Spleen (tissue), 11 donors: ENCODE measurements around the gene CYB5D1. TPM values are rescaled to one million over a fixed set of nuclear protein-coding genes. Genes with fewer than 3 reads are reported as not detected.
A peak's percentile ranks its signal among the peaks of the same experiment; 100 is the strongest.

ENCODE experiments used
- DNase-seq: peaks from one replicate; pipeline ENCODE4 v3.0.0-alpha.2; 2020
- H3K27ac ChIP-seq, 8 donors: fragments of 200-600 bp; sonication (generic) in 7 of 8; 1 replicate in 4 of 8; 2 replicates in 4 of 8; pipeline versions ENCODE4 v1.5.0 to v1.8.0; 2016 to 2021; ENCODE audit warnings: inconsistent platforms in 4 of 8, mild to moderate bottlenecking in 4 of 8, moderate library complexity in 1 of 8
- H3K27me3 ChIP-seq, 7 donors: fragments of 200-600 bp; sonication (generic) in 6 of 7; replicated peaks in 1 of 7; 1 replicate in 4 of 7; 2 replicates in 3 of 7; pipeline versions ENCODE4 v1.5.0 to v1.8.0; 2016 to 2021; ENCODE audit warnings: inconsistent platforms in 3 of 7, mild to moderate bottlenecking in 1 of 7
- H3K36me3 ChIP-seq, 6 donors: fragments of 200-600 bp; sonication (generic) in 5 of 6; 1 replicate in 4 of 6; 2 replicates in 2 of 6; pipeline versions ENCODE4 v1.5.0 to v1.8.0; 2016 to 2021; ENCODE audit warnings: inconsistent platforms in 2 of 6
- H3K4me1 ChIP-seq, 6 donors: fragments of 200-600 bp; sonication (generic) in 5 of 6; 1 replicate in 3 of 6; 2 replicates in 3 of 6; pipeline versions ENCODE4 v1.5.0 to v1.8.0; 2016 to 2021; ENCODE audit warnings: inconsistent platforms in 3 of 6
- H3K4me3 ChIP-seq, 8 donors: fragments of 200-600 bp; sonication (generic) in 7 of 8; 1 replicate in 4 of 8; 2 replicates in 4 of 8; pipeline versions ENCODE4 v1.5.0 to v1.8.0; 2016 to 2021; ENCODE audit warnings: inconsistent platforms in 4 of 8, mild to moderate bottlenecking in 4 of 8, moderate library complexity in 2 of 8
- H3K9me3 ChIP-seq, 8 donors: fragments of 200-600 bp; sonication (generic) in 7 of 8; 1 replicate in 4 of 8; 2 replicates in 4 of 8; pipeline versions ENCODE4 v1.5.0 to v1.8.0; 2016 to 2021; ENCODE audit warnings: inconsistent platforms in 4 of 8
- POLR2A ChIP-seq, 3 donors: fragments of 450-650 bp; IDR thresholded peaks; one replicate each; pipeline ENCODE4 v1.5.1; 2017; ENCODE audit warnings: antibody characterized with exemption in 3 of 3, mild to moderate bottlenecking in 1 of 3
- POLR2AphosphoS5 ChIP-seq, 3 donors: sonication (generic); formaldehyde crosslinking; IDR thresholded peaks; one replicate each; pipeline ENCODE4 v1.5.1; 2017; ENCODE audit warnings: antibody characterized with exemption in 3 of 3
- WGBS, 5 donors: extraction: QIAGEN DNeasy Blood & Tissue Kit in 3 of 5; methylation state at CpG; one replicate each; pipeline versions ENCODE4 v1.1.5 to v1.1.7; 2013 to 2018; 5-methylcytosine and 5-hydroxymethylcytosine counted together
- intact Hi-C: fragments of 100-400 bp; cut with DNase I; formaldehyde crosslinking; loops from one replicate; pipeline ENCODE4 v1.15.0; 2023; ENCODE audit warnings: low total_unique reads
- polyA plus RNA-seq, 3 donors: library from polyadenylated mRNA; stranded (reverse); fragments of 200-250 nt; gene quantifications; one replicate each; pipeline ENCODE4 v1.2.1, GENCODE V29; 2013
- total RNA-seq, 7 donors: library from RNA; depleted of rRNA in 3 of 7; stranded (reverse); fragments of >200 nt in 3 of 7; fragmentation: NEBNext Ultra II Directional in 4 of 7; extraction: Animal tissue kit (Norgen Biotek cat#: 25700) in 4 of 7; gene quantifications; one replicate each; pipeline versions ENCODE4 v1.1.0 to v1.2.1, GENCODE V29; 2016 to 2021
- TF ChIP-seq, protein P1 (sequence below), 11 experiments: fragments of 200-600 bp in 7 of 11; fragments of 450-650 bp in 4 of 11; sonication (generic) in 4 of 11; IDR thresholded peaks in 8 of 11; conservative IDR thresholded peaks in 3 of 11; 1 replicate in 7 of 11; 2 replicates in 4 of 11; pipeline versions ENCODE4 v1.4.0 to v1.8.0; 2016 to 2021; ENCODE audit warnings: antibody characterized with exemption in 11 of 11, inconsistent platforms in 4 of 11, mild to moderate bottlenecking in 1 of 11
- donor health status: healthy with polysubstance abuse.
- donor health status: DM: no; HTN: no; CAD: no; lungs with moderate emphysema.
- donor health status: DM: no; HTN: no; CAD: no.
- donor health status: Bipolar disorder and iron deficiency.
- donor health status: healthy.
- donor health status: DM: no; HTN: no; CAD: no.
- donor health status: DM: yes; HTN: yes; CAD: no.

CYB5D1 gene
- total and polyA plus RNA-seq, 10 donors = 2.1 to 13.2 (median 5.0) TPM

DNA sequence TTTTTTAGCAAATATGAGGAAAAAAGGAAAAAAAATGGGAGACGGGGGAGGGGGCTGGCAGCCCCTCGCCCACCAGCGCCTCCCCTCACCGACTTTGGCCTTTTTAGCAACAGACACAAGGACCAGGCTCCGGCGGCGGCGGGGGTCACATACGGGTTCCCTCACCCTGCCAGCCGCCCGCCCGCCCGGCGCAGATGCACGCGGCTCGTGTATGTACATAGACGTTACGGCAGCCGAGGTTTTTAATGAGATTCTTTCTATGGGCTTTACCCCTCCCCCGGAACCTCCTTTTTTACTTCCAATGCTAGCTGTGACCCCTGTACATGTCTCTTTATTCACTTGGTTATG, 4.1 kb upstream of the CYB5D1 start:
- Histone ChIP-seq H3K4me3 (no peak overlapping the region), H3K4me1 (peaks cover 35 to 95% (median 56%) of the 10 kb centered on the region in 6 donors), H3K36me3 (peaks cover 3 to 75% (median 55%) of the 10 kb centered on the region in 6 donors), H3K27me3 (no peaks in the 10 kb centered on the region), H3K9me3 (no peaks in the 10 kb centered on the region), H3K27ac (peak overlapping the region in 1 of 8 donors; percentile 99)
- TF ChIP-seq POLR2A (IDR thresholded peaks at IDR 0.05) = no peak
- no peak for TF ChIP-seq POLR2AphosphoS5 (IDR thresholded peaks at IDR 0.05)
- TF ChIP-seq, protein P1, sequence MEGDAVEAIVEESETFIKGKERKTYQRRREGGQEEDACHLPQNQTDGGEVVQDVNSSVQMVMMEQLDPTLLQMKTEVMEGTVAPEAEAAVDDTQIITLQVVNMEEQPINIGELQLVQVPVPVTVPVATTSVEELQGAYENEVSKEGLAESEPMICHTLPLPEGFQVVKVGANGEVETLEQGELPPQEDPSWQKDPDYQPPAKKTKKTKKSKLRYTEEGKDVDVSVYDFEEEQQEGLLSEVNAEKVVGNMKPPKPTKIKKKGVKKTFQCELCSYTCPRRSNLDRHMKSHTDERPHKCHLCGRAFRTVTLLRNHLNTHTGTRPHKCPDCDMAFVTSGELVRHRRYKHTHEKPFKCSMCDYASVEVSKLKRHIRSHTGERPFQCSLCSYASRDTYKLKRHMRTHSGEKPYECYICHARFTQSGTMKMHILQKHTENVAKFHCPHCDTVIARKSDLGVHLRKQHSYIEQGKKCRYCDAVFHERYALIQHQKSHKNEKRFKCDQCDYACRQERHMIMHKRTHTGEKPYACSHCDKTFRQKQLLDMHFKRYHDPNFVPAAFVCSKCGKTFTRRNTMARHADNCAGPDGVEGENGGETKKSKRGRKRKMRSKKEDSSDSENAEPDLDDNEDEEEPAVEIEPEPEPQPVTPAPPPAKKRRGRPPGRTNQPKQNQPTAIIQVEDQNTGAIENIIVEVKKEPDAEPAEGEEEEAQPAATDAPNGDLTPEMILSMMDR (IDR thresholded peaks at IDR 0.05 in 8 of 11, conservative IDR thresholded peaks at IDR 0.05 in 3 of 11) = no peak
- 86 to 94% (median 89%) methylated on average over 21 of the region's 21 CpGs for WGBS, 5 donors
- intact Hi-C loops = no loop called here
- DNase-seq = peak; percentile 75

DNA sequence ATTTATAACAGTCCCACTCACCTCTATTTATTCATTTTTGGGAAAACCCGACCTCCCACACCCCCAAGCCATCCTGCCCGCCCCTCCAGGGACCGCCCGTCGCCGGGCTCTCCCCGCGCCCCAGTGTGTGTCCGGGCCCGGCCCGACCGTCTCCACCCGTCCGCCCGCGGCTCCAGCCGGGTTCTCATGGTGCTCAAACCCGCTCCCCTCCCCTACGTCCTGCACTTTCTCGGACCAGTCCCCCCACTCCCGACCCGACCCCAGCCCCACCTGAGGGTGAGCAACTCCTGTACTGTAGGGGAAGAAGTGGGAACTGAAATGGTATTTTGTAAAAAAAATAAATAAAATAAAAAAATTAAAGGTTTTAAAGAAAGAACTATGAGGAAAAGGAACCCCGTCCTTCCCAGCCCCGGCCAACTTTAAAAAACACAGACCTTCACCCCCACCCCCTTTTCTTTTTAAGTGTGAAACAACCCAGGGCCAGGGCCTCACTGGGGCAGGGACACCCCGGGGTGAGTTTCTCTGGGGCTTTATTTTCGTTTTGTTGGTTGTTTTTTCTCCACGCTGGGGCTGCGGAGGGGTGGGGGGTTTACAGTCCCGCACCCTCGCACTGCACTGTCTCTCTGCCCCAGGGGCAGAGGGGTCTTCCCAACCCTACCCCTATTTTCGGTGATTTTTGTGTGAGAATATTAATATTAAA, 3.6 kb upstream of the CYB5D1 start:
- DNase-seq = peak; percentile 82
- Histone ChIP-seq H3K4me1 (peaks cover 39 to 95% (median 61%) of the 10 kb centered on the region in 6 donors), H3K27ac (peak overlapping the region in 4 of 8 donors; percentile 94 to 99 (median 96))

DNA sequence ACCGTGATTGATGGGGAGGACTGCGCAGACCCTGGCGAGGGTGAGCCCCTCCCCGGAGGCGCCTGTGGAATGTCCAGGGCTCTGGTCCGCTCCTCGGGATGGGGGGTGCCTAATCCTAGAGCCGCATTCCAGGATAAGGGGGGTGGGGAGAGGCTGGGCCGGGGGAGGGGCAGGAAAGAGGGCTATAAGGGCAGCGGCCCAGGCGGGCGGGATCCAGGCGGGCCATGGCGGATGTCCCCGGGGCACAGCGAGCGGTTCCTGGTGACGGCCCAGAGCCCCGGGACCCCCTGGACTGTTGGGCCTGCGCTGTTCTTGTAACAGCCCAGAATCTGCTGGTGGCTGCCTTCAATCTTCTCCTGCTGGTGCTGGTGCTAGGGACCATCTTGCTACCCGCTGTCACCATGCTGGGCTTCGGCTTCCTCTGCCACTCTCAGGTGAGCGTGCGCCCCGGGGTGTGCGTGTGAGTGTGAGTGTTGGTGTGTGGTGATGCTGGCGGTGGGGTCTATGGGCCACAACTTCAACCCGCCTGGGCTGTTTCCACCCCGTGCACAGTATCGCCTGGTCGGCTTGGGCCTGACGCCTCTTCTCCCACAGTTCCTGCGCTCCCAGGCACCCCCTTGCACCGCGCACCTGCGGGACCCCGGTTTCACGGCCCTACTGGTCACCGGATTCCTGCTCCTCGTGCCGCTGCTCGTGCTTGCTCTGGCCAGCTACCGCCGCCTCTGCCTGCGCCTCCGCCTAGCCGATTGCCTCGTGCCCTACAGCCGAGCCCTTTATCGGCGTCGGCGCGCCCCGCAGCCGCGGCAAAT, 2.7 kb upstream of the CYB5D1 start, which contains the start of gene TMEM88:
TMEM88 (plus strand) TSS at position 216 of the 809 bp plus-strand sequence; CDS start at position 225, 9 bp downstream.
- peaks cover 39 to 90% (median 61%) of the 10 kb centered on the region in 6 donors for H3K4me1 ChIP-seq
- H3K4me3 ChIP-seq = peak within 1 kb of the TSS in 7 of 8 donors; percentile 15 to 79 (median 71)
- H3K27ac ChIP-seq = peak within 1 kb of the TSS; percentile 7 to 99 (median 95)
- intact Hi-C loops = no loop called here
- 64 to 80% (median 70%) methylated on average over 44 to 57 of the region's 57 CpGs for WGBS, 5 donors
- peaks cover under 1 to 69% (median 41%) of the 10 kb centered on the region in 6 donors for H3K36me3 ChIP-seq
- peak; percentile 87 for DNase-seq
- TF ChIP-seq POLR2AphosphoS5 (IDR thresholded peaks at IDR 0.05) = peak; percentile 31 to 82 (median 62)
- TF ChIP-seq, protein P1 (IDR thresholded peaks at IDR 0.05 in 8 of 11, conservative IDR thresholded peaks at IDR 0.05 in 3 of 11) = no peak
- no peaks in the 10 kb centered on the region for H3K9me3 ChIP-seq
- H3K27me3 ChIP-seq = no peaks in the 10 kb centered on the region

More for the DNA sequence above, 3.6 kb upstream of the CYB5D1 start:
- intact Hi-C loops = no loop called here
- 80 to 87% (median 83%) methylated on average over 31 of the region's 31 CpGs for whole genome bisulfite sequencing, 5 donors
- H3K27me3 ChIP-seq = no peaks in the 10 kb centered on the region
- peaks cover 3 to 73% (median 50%) of the 10 kb centered on the region in 6 donors for H3K36me3 ChIP-seq
- H3K4me3 ChIP-seq = peak overlapping the region in 2 of 8 donors; percentile 71 to 79
- no peaks in the 10 kb centered on the region for H3K9me3 ChIP-seq
- TF ChIP-seq POLR2AphosphoS5 (IDR thresholded peaks at IDR 0.05) (no peak), POLR2A (IDR thresholded peaks at IDR 0.05) (no peak)
- TF ChIP-seq, protein P1 (IDR thresholded peaks at IDR 0.05 in 8 of 11, conservative IDR thresholded peaks at IDR 0.05 in 3 of 11) = no peak

- H3K4me3 ChIP-seq = peak overlapping the region in 7 of 8 donors; percentile 15 to 79 (median 71)
- 20 to 37% (median 31%) methylated on average over 15 of the region's 15 CpGs for WGBS, 5 donors
Observed at GRCh38 chr17:7855660-7856010, 2.2 kb upstream of the CYB5D1 start.

More at GRCh38 chr17:7855660-7856010, 2.2 kb upstream of the CYB5D1 start:
- no peak for DNase-seq
- peaks cover 0 to 69% (median 36%) of the 10 kb centered on the region in 6 donors for H3K36me3 ChIP-seq
- intact Hi-C loops = no loop called here
- no peaks in the 10 kb centered on the region for H3K27me3 ChIP-seq
- TF ChIP-seq, protein P1 (IDR thresholded peaks at IDR 0.05 in 8 of 11, conservative IDR thresholded peaks at IDR 0.05 in 3 of 11) = no peak
- TF ChIP-seq POLR2A (IDR thresholded peaks at IDR 0.05) = no peak
- H3K27ac ChIP-seq = peak overlapping the region; percentile 7 to 99 (median 95)
- H3K4me1 ChIP-seq = peaks cover 39 to 84% (median 61%) of the 10 kb centered on the region in 6 donors
- H3K9me3 ChIP-seq = no peaks in the 10 kb centered on the region
